ENCODE measurements around the gene LBR.

DNA sequence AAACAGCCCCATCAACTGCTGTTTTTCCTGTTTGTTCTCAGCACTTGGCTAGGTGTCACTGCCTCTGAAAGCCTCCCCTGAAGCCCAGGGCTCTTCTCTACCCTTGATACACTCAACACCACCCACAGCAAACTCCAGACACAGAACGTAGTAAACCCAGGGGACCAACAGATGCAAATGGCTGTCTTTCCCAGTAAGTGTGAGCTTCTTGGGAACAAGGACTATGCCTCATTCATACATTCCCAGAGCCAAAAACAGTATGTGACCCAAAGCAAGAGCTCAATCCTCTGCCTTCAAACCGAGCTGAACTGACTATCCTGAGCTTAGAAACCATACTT, 4.4 kb downstream of the LBR start:
- TF ChIP-seq, protein P1, sequence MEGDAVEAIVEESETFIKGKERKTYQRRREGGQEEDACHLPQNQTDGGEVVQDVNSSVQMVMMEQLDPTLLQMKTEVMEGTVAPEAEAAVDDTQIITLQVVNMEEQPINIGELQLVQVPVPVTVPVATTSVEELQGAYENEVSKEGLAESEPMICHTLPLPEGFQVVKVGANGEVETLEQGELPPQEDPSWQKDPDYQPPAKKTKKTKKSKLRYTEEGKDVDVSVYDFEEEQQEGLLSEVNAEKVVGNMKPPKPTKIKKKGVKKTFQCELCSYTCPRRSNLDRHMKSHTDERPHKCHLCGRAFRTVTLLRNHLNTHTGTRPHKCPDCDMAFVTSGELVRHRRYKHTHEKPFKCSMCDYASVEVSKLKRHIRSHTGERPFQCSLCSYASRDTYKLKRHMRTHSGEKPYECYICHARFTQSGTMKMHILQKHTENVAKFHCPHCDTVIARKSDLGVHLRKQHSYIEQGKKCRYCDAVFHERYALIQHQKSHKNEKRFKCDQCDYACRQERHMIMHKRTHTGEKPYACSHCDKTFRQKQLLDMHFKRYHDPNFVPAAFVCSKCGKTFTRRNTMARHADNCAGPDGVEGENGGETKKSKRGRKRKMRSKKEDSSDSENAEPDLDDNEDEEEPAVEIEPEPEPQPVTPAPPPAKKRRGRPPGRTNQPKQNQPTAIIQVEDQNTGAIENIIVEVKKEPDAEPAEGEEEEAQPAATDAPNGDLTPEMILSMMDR (optimal IDR thresholded peaks at IDR 0.05 in 1 of 3, IDR thresholded peaks at IDR 0.05 in 1 of 3, conservative IDR thresholded peaks at IDR 0.05 in 1 of 3; ENCODE audit: extremely low read depth in 1 of 3, insufficient read depth in 2 of 3, low read length in 3 of 3), result no peak
- TF ChIP-seq EZH2 (IDR thresholded peaks at IDR 0.05; ENCODE audit: low read length), result no peak
